ENCODE data around the gene MZF1. TPM values are rescaled to one million over a fixed set of nuclear protein-coding genes. Genes with fewer than 3 reads are reported as not detected.

MZF1 gene
- total and polyA plus RNA-seq, 9 of the 15 experiments (the other 6 are each of a cell fraction or from before 2014, with no cell fraction given): 0.31 to 29.3 (median 11.5) TPM

DNA sequence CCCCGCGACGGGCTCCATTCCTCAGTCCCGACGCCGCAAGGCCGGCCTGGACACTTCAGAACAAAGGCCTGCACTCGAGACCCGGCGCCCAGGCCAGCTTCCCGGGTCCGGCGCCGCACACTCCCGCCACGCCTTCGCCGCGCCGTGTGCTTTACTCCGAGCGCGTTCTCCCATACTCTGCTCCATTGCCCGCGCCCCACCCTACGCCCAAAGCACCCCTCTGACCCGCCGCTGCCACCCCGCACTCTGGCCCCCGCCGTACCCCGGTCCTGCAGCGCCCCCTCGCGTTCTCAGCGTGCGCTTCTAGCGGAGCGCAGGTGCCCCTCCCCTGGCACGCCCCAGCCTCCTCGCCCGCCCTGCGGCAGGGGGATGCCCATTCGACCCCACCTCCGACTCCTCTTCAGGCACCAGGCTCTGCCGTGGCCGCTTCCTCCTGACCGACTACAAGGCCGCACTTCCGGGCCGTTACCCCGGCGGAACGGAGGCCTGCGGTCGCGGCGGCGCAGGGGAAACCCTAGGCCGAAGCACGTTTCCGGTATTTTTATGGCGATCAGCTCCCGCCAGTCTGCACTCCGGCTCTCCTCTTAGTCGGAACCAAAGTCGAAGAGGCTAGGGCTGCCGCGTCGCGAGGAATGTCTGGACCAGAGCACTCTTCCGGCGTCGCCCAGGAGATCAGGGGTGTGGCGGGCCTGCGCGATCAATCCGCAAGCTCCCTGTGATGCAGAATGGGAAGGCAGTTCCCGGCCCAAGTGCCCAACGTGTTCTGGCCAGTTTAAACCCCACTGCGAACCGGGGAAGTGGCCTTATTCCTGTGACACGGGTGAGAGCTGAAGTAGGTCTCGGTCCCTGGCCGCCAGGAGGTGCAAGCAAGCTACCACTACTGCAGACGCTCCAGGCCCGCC lies 53.5 kb downstream of the MZF1 start, which contains the start of gene ZBTB45 (continued):
- TF ChIP-seq CBX5 (IDR thresholded peaks at IDR 0.05; ENCODE audit: borderline replicate concordance, low read depth) (peak; percentile 75), NFIX (CRISPR knock-in tag; IDR thresholded peaks at IDR 0.05; ENCODE audit: low read depth) (no peak), CREB1 (IDR thresholded peaks at IDR 0.05) (peak; percentile 73), CREB1 (CRISPR knock-in tag; IDR thresholded peaks at IDR 0.05) (peak; percentile 87), NR3C1 (CRISPR knock-in tag; IDR thresholded peaks at IDR 0.05) (peak; percentile 85), EP400 (IDR thresholded peaks at IDR 0.05) (peak; percentile 96), PTRF (tag; IDR thresholded peaks at IDR 0.05) (no peak), TRIM28 (IDR thresholded peaks at IDR 0.05) (peak; percentile 79), RBM22 (IDR thresholded peaks at IDR 0.05; ENCODE audit: low read depth, low read length, poor library complexity, severe bottlenecking) (peak; percentile 98), SREBF1 (IDR thresholded peaks at IDR 0.05; ENCODE audit: borderline replicate concordance, low read depth, low read length) (no peak), PRMT5 (CRISPR knock-in tag; IDR thresholded peaks at IDR 0.05) (no peak)
- TF ChIP-seq, protein P1, sequence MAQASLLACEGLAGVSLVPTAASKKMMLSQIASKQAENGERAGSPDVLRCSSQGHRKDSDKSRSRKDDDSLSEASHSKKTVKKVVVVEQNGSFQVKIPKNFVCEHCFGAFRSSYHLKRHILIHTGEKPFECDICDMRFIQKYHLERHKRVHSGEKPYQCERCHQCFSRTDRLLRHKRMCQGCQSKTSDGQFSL (CRISPR knock-in tag; IDR thresholded peaks at IDR 0.05): peak; percentile 88
- TF ChIP-seq, protein P1 (tag; IDR thresholded peaks at IDR 0.05): 0 out of 4 replicates have a peak, but pooled peaks of 1 of the 2 experiments have one; percentile 39
- TF ChIP-seq, protein P2, sequence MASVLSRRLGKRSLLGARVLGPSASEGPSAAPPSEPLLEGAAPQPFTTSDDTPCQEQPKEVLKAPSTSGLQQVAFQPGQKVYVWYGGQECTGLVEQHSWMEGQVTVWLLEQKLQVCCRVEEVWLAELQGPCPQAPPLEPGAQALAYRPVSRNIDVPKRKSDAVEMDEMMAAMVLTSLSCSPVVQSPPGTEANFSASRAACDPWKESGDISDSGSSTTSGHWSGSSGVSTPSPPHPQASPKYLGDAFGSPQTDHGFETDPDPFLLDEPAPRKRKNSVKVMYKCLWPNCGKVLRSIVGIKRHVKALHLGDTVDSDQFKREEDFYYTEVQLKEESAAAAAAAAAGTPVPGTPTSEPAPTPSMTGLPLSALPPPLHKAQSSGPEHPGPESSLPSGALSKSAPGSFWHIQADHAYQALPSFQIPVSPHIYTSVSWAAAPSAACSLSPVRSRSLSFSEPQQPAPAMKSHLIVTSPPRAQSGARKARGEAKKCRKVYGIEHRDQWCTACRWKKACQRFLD (CRISPR knock-in tag; IDR thresholded peaks at IDR 0.05): peak; percentile 80; the same call in 1 of the 2 replicates
- TF ChIP-seq, protein P3, sequence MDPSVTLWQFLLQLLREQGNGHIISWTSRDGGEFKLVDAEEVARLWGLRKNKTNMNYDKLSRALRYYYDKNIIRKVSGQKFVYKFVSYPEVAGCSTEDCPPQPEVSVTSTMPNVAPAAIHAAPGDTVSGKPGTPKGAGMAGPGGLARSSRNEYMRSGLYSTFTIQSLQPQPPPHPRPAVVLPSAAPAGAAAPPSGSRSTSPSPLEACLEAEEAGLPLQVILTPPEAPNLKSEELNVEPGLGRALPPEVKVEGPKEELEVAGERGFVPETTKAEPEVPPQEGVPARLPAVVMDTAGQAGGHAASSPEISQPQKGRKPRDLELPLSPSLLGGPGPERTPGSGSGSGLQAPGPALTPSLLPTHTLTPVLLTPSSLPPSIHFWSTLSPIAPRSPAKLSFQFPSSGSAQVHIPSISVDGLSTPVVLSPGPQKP (CRISPR knock-in tag; IDR thresholded peaks at IDR 0.05): no peak; the same call in 1 of the 2 replicates
- TF ChIP-seq, protein P4, sequence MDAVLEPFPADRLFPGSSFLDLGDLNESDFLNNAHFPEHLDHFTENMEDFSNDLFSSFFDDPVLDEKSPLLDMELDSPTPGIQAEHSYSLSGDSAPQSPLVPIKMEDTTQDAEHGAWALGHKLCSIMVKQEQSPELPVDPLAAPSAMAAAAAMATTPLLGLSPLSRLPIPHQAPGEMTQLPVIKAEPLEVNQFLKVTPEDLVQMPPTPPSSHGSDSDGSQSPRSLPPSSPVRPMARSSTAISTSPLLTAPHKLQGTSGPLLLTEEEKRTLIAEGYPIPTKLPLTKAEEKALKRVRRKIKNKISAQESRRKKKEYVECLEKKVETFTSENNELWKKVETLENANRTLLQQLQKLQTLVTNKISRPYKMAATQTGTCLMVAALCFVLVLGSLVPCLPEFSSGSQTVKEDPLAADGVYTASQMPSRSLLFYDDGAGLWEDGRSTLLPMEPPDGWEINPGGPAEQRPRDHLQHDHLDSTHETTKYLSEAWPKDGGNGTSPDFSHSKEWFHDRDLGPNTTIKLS (IDR thresholded peaks at IDR 0.05; ENCODE audit: borderline replicate concordance, low read depth): peak; percentile 71; the same call in 1 of the 2 replicates
- TF ChIP-seq, protein P5, sequence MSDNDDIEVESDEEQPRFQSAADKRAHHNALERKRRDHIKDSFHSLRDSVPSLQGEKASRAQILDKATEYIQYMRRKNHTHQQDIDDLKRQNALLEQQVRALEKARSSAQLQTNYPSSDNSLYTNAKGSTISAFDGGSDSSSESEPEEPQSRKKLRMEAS (CRISPR knock-in tag; IDR thresholded peaks at IDR 0.05): peak; percentile 88
- TF ChIP-seq, protein P6, sequence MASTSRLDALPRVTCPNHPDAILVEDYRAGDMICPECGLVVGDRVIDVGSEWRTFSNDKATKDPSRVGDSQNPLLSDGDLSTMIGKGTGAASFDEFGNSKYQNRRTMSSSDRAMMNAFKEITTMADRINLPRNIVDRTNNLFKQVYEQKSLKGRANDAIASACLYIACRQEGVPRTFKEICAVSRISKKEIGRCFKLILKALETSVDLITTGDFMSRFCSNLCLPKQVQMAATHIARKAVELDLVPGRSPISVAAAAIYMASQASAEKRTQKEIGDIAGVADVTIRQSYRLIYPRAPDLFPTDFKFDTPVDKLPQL (IDR thresholded peaks at IDR 0.05; ENCODE audit: extremely low read depth, insufficient read length): no peak

Measured in K562 (cell line).